Measurements from ENCODE around the gene THTPA. TPM values are rescaled to one million over a fixed set of nuclear protein-coding genes. Genes with fewer than 3 reads are reported as not detected.
A peak's percentile ranks its signal among the peaks of the same experiment; 100 is the strongest.
"Not testable (repeated sequence)": the region's sequence is repeated elsewhere in the genome, so short reads cannot be mapped to it uniquely, and the experiment has no call there.

THTPA gene
- total RNA-seq, 1 donor from 2014 or later = 7.7 TPM

DNA sequence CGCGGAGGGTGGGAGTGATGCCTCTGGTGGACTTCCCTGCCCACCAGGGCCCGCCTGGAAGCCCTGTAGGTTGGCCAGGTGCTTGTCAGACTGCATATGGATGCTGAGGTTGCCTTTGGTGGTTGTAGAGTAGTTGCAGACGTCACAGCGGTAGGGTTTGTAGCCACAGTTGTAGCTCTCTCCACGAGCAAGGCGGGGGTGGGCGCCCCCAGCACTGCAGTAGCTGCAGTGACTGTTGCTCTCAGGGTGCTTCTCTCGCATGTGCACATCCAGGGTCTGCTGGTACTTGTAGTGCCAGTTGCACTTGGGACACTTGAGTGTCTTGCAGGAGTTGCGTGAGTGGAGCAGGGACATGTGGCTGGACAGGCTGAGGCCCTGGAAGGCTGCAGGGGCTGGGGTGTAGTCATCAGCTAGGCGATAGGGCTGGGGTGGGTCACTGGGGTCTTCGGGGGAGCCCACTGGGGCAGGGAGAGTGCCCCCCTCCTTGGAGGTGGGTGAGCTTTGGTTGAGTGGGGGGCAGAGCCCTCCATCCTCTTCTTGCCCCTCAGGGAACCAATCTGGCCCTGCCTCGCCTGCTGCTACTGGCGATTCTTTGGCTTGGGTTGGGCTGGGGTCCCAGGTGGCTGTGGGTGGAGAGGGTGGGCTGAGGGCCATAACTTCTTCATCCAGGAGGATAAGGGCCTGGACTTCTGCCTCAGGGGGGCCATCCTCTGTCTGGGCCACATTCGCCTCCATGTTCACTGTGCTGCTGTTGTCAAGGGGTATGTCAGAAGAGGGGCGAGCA, 22.2 kb upstream of the THTPA start:
- H3K9me3 Mint-ChIP-seq = no peaks in the 10 kb centered on the region
- no peak overlapping the region for H3K27ac Mint-ChIP-seq
- no peaks in the 10 kb centered on the region for H3K9me3 ChIP-seq (ENCODE audit: low read depth)
- H3K36me3 Mint-ChIP-seq = peaks cover 12% of the 10 kb centered on the region
- H4K20me1 ChIP-seq (ENCODE audit: low read depth) = no peaks in the 10 kb centered on the region
- H3K9ac ChIP-seq = no peak overlapping the region
- no peak overlapping the region for H2AFZ ChIP-seq (replicated peaks)
- no peaks in the 10 kb centered on the region for H3K27me3 ChIP-seq
- H3K4me1 Mint-ChIP-seq = peaks cover 18% of the 10 kb centered on the region
- H3K79me2 ChIP-seq (ENCODE audit: low read depth) = no peaks in the 10 kb centered on the region
- no peak for DNase-seq (ENCODE audit: low spot score)
- TF ChIP-seq, protein P1, sequence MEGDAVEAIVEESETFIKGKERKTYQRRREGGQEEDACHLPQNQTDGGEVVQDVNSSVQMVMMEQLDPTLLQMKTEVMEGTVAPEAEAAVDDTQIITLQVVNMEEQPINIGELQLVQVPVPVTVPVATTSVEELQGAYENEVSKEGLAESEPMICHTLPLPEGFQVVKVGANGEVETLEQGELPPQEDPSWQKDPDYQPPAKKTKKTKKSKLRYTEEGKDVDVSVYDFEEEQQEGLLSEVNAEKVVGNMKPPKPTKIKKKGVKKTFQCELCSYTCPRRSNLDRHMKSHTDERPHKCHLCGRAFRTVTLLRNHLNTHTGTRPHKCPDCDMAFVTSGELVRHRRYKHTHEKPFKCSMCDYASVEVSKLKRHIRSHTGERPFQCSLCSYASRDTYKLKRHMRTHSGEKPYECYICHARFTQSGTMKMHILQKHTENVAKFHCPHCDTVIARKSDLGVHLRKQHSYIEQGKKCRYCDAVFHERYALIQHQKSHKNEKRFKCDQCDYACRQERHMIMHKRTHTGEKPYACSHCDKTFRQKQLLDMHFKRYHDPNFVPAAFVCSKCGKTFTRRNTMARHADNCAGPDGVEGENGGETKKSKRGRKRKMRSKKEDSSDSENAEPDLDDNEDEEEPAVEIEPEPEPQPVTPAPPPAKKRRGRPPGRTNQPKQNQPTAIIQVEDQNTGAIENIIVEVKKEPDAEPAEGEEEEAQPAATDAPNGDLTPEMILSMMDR (IDR thresholded peaks at IDR 0.05) = no peak
- no peak for TF ChIP-seq EZH2 (IDR thresholded peaks at IDR 0.05)
- TF ChIP-seq EZH2phosphoT487 (IDR thresholded peaks at IDR 0.05) = no peak
- H3K36me3 ChIP-seq = no peaks in the 10 kb centered on the region
- H3K4me2 ChIP-seq = no peak overlapping the region
- H3K27ac ChIP-seq = no peak overlapping the region
- no peak overlapping the region for H3K4me3 ChIP-seq
- peaks cover 20% of the 10 kb centered on the region for H3K4me1 ChIP-seq
- H3K4me3 Mint-ChIP-seq = no peak overlapping the region
- H3K27me3 Mint-ChIP-seq (ENCODE audit: insufficient read depth, low read depth) = peaks cover 6% of the 10 kb centered on the region
- peaks cover 20% of the 10 kb centered on the region for H3F3A ChIP-seq (ENCODE audit: low read depth)

DNA sequence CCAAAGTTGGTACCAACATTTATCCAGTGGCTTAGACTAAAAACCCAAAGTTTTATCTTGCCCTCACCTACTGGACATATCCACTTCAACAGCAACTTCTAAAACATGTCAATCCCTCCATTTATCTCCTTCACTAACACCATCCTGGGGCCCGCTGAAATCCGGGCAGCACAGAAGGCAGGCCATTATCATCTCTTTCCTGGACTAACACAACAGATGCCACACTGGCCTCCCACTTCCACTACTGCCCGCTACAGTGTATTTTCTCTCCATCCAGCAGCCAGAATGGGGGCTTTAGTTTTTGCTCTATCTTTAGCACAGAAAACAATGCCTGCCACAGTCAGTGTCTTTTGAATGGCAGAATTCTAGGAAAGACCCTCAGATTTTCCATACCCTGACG, 20.1 kb upstream of the THTPA start:
- Histone ChIP-seq H3K4me2 (no peak overlapping the region), H2AFZ (replicated peaks) (no peak overlapping the region), H3K36me3 (no peaks in the 10 kb centered on the region), H4K20me1 (ENCODE audit: low read depth) (no peaks in the 10 kb centered on the region), H3F3A (ENCODE audit: low read depth) (peaks cover 33% of the 10 kb centered on the region), H3K4me1 (peaks cover 27% of the 10 kb centered on the region), H3K27ac (no peak overlapping the region), H3K9me3 (ENCODE audit: low read depth) (no peaks in the 10 kb centered on the region), H3K79me2 (ENCODE audit: low read depth) (no peaks in the 10 kb centered on the region), H3K27me3 (no peaks in the 10 kb centered on the region), H3K9ac (no peak overlapping the region), H3K4me3 (no peak overlapping the region)
- no peaks in the 10 kb centered on the region for H3K9me3 Mint-ChIP-seq
- DNase-seq (ENCODE audit: low spot score) = no peak
- H3K4me1 Mint-ChIP-seq = peaks cover 22% of the 10 kb centered on the region
- TF ChIP-seq EZH2phosphoT487 (IDR thresholded peaks at IDR 0.05) (no peak), EZH2 (IDR thresholded peaks at IDR 0.05) (no peak)
- TF ChIP-seq, protein P1 (IDR thresholded peaks at IDR 0.05) = no peak
- H3K36me3 Mint-ChIP-seq = peaks cover 12% of the 10 kb centered on the region
- peaks cover 6% of the 10 kb centered on the region for H3K27me3 Mint-ChIP-seq (ENCODE audit: insufficient read depth, low read depth)
- no peak overlapping the region for H3K4me3 Mint-ChIP-seq
- no peak overlapping the region for H3K27ac Mint-ChIP-seq

GRCh38 chr14:23536494-23536893, 19.6 kb upstream of the THTPA start:
- no peak overlapping the region for H2AFZ ChIP-seq (replicated peaks)
- H3K9ac ChIP-seq = no peak overlapping the region
- Mint-ChIP-seq H3K36me3 (peaks cover 12% of the 10 kb centered on the region), H3K4me1 (peaks cover 22% of the 10 kb centered on the region), H3K9me3 (no peaks in the 10 kb centered on the region), H3K27ac (no peak overlapping the region), H3K4me3 (no peak overlapping the region), H3K27me3 (ENCODE audit: insufficient read depth, low read depth) (peaks cover 4% of the 10 kb centered on the region)
- H3K36me3 ChIP-seq = no peaks in the 10 kb centered on the region
- no peaks in the 10 kb centered on the region for H3K79me2 ChIP-seq (ENCODE audit: low read depth)
- H3F3A ChIP-seq (ENCODE audit: low read depth) = peaks cover 33% of the 10 kb centered on the region
- H3K4me1 ChIP-seq = peaks cover 27% of the 10 kb centered on the region
- TF ChIP-seq, protein P1 (IDR thresholded peaks at IDR 0.05) = no peak
- TF ChIP-seq EZH2 (IDR thresholded peaks at IDR 0.05) (no peak), EZH2phosphoT487 (IDR thresholded peaks at IDR 0.05) (no peak)
- DNase-seq (ENCODE audit: low spot score) = no peak
- H3K9me3 ChIP-seq (ENCODE audit: low read depth) = no peaks in the 10 kb centered on the region
- H4K20me1 ChIP-seq (ENCODE audit: low read depth) = no peaks in the 10 kb centered on the region
- H3K27me3 ChIP-seq = no peaks in the 10 kb centered on the region
- H3K4me2 ChIP-seq = no peak overlapping the region
- H3K4me3 ChIP-seq = no peak overlapping the region
- H3K27ac ChIP-seq = no peak overlapping the region

DNA sequence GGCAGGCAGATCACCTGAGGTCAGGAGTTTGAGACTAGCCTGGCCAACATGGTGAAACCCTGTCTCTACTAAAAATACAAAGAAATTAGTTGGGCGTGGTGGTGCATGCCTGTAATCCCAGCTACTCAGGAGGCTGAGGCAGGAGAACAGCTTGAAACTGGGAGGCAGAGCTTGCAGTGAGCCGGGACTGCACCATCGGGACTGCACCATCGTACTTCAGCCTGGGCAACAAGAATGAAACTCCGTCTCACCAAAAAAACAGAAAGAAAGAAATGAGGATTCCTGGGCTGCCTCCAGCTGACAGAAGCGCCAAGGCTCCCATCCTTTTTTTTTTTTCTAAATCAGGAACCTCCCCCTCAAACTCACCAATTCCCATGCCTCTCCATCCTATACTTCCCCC, 19.2 kb upstream of the THTPA start:
- not testable (repeated sequence) for H3K4me3 Mint-ChIP-seq; H3K27ac ChIP-seq; DNase-seq (ENCODE audit: low spot score); H3K79me2 ChIP-seq (ENCODE audit: low read depth); H2AFZ ChIP-seq (replicated peaks); H3K36me3 ChIP-seq; H3K9me3 Mint-ChIP-seq; H3K27me3 Mint-ChIP-seq (ENCODE audit: insufficient read depth, low read depth); H4K20me1 ChIP-seq (ENCODE audit: low read depth); H3K27me3 ChIP-seq; H3K4me3 ChIP-seq; H3K9ac ChIP-seq; H3K9me3 ChIP-seq (ENCODE audit: low read depth)
- Histone ChIP-seq H3K4me1 (peaks cover 27% of the 10 kb centered on the region), H3K4me2 (peak overlapping the region; percentile 69), H3F3A (ENCODE audit: low read depth) (peaks cover 33% of the 10 kb centered on the region)
- H3K36me3 Mint-ChIP-seq = peaks cover 12% of the 10 kb centered on the region
- peaks cover 22% of the 10 kb centered on the region for H3K4me1 Mint-ChIP-seq
- peak overlapping the region; percentile 48 for H3K27ac Mint-ChIP-seq

Measured in neural progenitor cell (in vitro differentiated cells).